SK-N-SH (cell line): Measurements from ENCODE around the gene SELENOP.

Source experiments
- FOSL2 ChIP-seq: IDR thresholded peaks from 2 replicates; pipeline ENCODE4 v1.4.0; 2012; ENCODE audit warnings: low read depth, mild to moderate bottlenecking, moderate library complexity, borderline replicate concordance
- POLR2AphosphoS5 ChIP-seq: IDR thresholded peaks from 2 replicates; pipeline ENCODE4 v1.6.1; 2012; ENCODE audit warnings: low read depth, low read length
- USF1 ChIP-seq: IDR thresholded peaks from 2 replicates; pipeline ENCODE4 v1.4.0; 2012; ENCODE audit warnings: low read depth, borderline replicate concordance
- TF ChIP-seq, protein P1 (sequence below): fragments of 200-600 bp; sonication (generic); IDR thresholded peaks from 2 replicates; pipeline ENCODE4 v1.6.1; 2017; ENCODE audit warnings: antibody characterized with exemption, mild to moderate bottlenecking, moderate library complexity

DNA sequence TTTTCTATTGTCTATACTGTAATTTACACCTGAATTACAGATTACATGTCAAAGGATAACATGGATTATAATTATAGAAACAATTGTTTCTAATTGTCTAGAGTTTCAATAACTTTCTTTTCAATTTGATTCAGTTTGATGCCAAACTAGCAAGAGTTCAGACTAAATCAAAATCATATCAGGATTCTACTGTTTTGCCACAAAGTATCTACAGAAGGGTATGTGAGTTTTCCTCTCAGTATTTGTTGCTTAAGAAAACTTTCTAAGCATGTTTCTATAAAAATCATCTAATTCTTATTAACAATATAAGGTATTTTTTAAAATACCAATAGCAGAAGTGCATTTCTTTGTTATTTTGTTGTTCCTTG, 12.5 kb downstream of the SELENOP start:
- TF ChIP-seq USF1 (no peak), FOSL2 (no peak), POLR2AphosphoS5 (no peak)
- TF ChIP-seq, protein P1, sequence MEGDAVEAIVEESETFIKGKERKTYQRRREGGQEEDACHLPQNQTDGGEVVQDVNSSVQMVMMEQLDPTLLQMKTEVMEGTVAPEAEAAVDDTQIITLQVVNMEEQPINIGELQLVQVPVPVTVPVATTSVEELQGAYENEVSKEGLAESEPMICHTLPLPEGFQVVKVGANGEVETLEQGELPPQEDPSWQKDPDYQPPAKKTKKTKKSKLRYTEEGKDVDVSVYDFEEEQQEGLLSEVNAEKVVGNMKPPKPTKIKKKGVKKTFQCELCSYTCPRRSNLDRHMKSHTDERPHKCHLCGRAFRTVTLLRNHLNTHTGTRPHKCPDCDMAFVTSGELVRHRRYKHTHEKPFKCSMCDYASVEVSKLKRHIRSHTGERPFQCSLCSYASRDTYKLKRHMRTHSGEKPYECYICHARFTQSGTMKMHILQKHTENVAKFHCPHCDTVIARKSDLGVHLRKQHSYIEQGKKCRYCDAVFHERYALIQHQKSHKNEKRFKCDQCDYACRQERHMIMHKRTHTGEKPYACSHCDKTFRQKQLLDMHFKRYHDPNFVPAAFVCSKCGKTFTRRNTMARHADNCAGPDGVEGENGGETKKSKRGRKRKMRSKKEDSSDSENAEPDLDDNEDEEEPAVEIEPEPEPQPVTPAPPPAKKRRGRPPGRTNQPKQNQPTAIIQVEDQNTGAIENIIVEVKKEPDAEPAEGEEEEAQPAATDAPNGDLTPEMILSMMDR = no peak
